ENCODE data around the gene ARSB.
"Not testable (repeated sequence)": the region's sequence is repeated elsewhere in the genome, so short reads cannot be mapped to it uniquely, and the experiment has no call there.

The ARSB gene

DNA sequence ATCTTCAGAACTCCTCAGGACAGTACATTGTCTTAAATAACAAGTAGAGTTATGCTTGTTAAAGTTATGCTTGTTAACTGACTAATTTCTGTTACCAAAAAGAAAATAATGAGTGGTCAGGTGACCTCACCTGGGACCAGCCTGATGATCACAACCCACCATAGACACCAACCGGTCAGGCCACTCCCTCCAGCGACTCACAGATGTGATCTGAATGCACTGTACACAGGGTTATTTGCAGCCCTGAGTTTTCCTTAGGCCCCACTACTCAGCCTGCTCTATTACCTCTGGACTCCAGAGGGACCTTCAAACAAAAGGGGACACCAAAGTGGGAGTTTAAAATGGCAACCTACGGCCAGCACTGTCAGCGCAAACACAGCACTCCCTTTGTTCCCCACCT is 55.3 kb downstream of the ARSB start:
- DNase-seq: no peak

DNA sequence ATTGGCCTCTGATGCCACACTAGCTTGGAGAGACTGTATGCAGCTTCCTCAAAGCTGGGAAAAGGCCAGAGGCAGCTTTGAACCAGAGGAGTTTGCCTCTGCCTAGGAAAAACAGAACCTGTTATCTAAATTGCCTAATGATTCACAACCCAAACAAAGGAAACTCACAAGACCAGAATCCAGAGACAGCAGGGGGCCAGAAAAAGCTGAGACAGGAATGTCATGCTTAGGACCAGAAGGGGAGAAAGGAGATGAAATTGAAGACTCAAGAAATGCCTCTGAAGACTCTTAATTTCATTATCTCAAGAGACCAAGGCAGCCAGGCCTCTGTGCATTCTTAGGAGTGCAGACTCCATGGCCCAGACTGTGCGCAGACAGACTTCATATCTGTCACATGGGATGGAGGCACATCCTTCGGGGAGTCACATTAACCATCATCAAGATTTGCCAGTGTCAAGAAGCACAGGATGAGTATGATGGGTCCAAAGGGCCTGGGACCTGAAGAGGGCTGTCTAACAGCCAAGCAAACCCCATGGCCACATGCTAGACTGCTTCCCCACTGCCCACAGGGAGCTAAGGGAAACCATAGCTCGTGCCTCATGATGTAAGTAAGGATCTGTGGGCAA is 57.3 kb downstream of the ARSB start:
- no peak for DNase-seq

DNA sequence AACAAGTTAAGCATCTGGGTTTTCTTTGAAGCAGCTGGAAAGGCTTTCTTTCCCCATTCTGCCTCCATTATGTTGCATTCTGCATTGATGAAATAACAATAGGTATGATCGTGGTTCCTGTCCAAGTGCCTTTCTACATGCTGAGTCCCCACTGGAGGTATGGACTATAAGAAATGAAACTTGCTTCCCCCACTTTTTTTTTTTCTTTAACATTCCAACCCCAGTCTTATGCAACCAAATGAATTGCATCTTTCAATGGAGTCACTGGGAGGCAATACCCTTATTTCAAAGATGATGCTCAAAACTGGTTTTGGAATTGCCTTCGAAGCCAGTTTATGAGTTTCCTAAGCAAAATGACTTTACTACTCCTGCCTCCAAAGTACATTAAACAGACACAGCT is 58.9 kb downstream of the ARSB start:
- no peak for DNase-seq

DNA sequence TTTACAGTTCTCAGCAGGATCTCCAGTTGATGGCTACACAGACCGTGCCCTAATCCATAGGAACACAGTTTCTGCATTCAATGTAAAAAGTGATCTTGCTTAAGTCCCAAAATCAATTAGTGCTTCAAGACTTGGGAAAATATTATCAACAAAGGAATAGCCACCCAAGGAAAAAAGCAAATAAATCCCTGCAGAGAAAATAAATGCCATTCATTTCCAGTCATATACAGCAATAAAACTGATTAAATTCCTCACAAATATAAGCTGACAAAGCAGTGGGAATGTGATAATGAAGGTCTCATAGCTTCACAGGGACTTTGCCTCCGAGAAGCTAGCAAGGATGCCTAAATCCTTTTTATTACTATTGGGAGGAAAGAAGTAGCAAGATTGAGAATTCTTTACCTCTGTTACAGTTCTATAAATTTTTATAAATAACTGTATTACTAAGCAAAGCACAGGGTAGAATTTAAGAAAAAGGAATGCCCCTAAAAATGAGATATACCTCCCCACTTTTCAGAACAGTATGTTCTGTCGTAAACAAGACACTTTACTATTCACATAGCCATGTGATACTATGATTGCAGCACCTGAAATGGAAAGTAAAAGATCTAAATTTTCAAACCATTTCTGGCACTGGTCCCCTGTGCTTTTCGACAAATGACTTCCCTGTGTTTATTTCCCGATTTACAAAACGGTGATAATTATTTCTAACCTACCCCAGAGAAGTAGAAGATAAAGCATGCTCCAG is 59.8 kb downstream of the ARSB start:
- DNase-seq: no peak

DNA sequence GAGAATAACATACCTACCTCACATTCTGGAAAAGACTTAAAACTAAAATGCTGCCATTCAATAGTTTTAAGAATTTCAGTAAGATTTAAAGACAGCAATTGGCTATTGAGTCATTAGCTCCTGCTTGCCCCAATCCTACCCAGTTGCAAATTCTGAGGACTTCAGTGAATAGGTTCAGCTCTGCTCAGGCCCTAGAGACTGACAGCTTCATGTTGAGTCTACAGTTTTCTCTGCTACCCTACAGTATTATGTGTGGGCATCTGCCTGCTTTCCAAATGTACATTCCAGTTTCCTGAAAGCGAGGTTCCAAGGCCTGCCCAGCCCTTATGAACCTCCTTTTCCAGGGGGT is 61.5 kb downstream of the ARSB start:
- no peak for DNase-seq

DNA sequence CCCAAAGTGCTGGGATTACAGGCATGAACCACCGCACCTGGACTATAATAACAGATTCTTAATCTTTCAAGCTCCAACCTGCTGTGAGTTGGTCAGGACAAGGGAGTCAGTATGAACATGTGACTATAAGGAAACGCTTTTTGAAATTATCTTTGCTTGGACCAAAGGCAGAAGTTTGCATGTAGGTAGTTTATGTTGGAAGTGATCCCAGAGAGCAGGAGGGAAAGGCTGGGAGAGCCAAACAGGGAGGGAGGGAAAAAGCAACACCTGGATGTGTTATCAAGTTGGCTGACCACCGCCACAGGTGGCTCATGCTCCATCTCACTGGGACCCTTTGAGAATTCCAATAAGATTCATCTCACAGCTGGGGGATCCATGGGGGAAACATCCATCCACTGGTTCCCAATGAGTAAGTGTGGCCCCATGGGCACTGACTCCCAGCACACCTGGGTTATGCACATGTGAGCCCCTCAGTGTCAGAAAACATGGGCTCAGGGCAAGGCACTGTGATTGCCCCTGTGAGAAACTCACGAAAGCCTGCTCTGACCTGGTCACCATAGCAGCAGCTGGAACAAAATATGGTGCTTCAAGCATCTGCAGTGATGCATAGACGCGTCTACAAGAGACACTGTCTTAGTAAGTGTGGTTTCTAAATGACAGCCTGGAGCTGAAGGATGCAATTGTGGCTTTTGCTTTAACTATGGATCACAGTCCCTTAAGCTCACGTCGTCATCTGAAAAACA is 62.1 kb downstream of the ARSB start:
- DNase-seq: no peak

DNA sequence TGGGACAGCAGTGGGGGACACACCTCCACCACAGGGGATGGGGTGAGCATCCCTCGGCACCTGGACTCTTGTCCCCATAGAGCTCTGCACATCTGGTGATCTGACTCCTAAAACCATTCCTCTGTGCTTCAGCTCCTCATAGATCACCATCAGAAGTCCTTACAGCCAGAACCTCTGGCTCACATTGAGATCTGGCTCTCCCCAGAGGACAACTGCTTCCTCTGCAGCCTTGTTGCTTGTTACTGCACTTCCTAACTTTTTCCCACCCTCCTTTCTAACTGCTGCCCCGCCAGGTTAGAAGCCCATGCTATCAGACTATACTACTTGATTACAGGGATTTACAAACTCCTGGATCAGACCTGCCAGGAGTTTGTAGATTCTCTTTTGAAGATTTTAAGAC is 64.5 kb downstream of the ARSB start:
- no peak for DNase-seq

DNA sequence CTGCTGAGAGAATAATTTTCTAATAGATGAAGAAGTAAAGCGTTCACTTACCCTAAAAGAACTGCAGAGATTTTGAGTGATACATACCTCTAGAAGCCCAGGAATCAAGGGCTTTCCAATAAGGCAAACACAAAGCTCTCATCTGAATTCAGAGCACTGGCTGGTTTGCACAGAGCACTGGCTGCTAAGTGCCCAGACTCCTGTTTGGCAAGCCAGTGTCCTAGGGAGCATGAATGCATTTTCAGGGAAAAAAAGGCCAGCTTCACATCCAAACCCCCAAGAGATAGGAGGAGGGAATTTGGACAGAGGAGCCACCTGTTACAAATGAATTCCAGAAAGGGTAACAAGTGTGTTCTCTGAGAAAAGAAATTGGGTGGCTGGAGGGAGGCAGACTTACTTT is 65.3 kb downstream of the ARSB start:
- no peak for DNase-seq

DNA sequence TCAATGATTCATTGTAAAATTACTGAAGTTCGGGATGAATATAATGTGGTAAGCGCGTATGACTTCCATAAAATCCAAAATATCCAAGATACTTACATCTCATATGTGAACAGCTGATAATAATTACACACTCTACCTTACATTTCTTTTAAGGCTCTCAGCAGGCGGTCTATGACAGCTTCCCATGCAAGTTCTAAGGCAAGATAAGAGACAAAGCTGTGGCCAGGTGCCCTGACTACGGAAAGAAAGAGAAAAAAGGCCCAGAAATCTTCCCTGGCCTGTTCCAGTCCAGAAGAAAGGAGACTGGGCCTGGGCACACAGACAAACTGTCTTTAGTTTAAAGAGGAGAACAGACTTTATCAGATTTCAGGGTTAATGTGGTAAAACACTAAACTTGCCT is 69.1 kb downstream of the ARSB start:
- no peak for DNase-seq

DNA sequence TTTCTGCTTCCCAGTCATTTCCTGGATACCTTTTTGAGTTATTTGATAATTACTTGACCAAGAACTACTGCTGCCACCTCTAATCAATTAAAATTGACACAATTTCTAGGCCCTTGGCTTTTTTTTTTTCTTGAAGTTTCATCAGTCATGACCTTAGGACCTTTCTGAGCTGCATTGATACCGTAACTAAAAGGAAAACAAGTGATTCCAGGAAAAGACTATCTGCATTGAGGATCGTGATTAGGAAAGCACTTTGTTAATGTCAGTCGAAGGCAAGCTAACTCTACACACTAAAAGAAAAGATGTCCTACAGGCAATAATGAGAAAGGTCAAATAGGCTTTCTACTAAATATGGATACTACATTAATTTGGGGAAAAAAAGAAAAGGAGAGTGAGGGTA is 69.9 kb downstream of the ARSB start:
- no peak for DNase-seq

DNA sequence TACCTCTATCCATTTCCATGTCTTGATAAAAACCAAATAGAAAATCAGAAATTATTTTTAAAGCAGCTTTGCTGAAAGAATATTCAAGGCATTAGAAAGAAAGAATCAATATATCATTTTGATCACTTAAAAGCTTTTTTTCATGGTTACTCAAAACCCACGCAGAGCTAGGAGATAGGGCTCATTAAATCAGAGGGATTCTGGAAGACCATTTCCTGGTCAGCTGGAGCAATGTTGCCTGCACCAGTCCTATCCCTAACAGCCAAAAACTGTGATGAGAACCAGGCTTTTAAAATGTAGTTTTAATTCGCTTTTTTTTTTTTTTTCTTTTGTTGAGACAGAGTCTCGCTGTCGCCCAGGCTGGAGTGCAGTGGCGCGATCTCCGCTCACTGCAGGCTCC is 72.3 kb downstream of the ARSB start:
- DNase-seq: no peak

DNA sequence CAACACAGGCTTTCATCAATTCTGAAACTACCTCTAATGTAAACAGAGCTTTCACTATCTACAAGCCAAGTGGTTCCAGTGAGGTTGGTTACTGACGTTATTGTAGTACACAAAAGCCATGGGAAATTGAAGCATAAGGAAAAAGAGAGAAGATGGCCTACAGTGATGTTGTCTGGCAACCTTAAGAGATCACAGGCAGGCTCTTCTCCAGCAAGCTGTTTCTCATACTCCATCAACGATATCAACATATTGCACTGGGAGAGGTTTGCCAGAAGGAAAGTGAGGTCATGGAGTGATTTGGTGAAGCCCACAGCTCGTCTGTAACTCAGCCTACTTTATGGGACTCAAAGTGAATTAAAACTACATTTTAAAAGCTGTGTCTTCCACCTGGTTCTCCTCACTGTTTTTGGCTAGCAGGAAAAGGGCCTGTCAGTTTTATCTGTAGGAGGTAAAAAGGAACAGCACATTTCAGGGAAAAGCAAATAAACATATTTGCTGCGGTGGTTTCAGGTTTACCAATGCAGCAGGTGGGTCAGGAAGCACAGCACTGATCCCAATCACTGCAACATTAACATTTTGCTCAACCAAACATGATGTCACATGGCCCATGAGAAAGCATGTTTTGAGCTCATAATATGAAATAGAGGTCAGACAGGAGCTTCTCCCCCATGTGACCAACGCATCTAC is 72.9 kb downstream of the ARSB start:
- no peak for DNase-seq

DNA sequence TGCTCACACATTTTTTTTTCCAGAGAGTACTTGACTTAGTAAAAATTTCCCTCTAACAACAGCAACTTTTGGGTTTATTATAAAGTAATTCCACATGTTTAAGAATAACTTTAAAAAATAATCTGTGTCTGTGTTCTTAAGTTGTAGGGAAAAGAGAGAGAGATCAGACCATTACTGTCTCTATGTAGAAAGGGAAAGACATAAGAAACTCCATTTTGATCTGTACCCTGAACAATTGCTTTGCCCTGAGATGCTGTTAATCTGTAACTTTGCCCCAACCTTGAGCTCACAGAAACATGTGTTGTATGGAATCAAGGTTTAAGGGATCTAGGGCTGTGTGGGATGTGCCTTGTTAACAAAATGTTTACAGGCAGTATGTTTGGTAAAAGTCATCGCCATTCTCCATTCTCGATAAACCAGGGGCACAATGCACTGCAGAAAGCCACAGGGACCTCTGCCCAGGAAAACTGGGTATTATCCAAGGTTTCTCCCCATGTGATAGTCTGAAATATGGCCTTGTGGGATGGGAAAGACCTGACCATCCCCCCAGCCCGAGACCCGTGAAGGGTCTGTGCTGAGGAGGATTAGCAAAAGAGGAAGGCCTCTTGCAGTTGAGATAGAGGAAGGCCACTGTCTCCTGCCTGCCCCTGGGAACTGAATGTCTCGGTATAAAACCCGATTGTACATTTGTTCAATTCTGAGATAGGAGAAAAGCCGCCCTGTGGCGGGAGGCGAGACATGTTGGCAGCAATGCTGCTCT is 75.7 kb downstream of the ARSB start:
- DNase-seq: not testable (repeated sequence)

DNA sequence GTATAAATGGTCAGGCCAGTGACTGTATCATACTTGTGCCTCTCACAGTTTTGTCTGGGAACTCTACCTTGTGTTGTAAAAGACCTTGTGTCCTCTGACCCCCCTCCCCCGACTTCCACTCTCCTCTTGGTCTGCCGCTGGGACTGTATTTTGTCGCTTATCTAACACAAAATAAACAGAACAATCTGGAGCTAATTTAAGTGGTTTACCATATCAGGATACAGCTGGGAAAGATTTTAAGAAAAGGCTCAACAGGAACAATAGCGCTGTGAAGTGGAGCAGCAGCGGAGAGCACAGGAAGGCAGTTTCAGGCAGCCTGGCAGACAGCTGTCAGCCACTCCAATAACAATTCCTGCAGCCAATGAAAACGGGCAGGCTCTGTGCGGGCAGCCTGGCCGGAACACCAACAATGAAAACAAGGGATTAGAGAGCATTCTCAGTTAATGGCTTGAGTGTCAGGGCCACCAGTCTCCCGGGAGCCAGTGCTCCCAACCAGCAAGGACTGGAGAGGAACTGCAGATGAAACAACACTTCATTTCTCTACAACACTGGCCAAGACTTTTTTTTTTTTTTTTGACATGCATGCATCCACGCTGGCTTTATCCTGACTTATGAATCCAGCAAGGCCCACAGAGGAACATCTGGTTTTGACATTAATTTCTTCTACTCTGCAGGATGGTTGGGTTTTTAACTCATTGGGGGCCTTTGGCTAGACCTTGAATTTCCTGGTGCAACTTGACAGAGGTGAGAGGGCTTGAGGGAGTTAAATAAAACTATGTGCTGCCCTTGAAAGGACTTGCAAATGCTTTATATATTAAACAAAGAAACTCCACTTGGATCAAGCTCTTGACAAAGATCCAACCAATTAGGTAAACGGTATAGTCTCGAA is 76.7 kb downstream of the ARSB start:
- no peak for DNase-seq

DNA sequence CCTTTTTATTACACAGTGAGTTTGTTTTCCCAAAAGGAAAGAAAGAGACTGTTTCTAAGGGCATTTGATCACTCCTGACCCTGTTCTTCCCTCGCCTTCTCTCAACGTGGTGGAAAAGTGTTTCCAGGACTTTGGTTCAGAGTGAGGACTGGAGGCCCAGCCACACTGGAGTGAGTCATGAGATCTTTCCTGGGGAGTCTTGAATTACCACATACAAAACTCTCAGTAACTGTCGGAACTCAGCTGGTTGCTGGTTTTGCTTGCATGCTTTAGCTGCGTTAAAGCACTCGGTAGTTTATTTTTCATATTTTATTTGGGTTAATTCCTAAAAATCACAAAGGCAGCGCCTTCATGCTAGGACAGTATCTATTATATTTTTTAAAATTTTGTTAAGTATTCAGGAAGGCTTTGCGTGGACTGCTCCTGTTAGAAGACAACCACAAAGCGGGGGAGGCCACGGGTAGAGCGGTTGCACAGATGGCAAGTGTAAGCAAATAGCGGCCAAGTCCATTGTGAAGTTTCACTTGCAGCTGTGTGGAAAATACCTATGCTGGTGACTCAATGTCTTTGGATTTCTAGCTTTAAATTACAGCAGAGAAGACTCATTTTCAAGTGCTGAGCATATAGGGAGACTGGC is 77.7 kb downstream of the ARSB start:
- no peak for DNase-seq

DNA sequence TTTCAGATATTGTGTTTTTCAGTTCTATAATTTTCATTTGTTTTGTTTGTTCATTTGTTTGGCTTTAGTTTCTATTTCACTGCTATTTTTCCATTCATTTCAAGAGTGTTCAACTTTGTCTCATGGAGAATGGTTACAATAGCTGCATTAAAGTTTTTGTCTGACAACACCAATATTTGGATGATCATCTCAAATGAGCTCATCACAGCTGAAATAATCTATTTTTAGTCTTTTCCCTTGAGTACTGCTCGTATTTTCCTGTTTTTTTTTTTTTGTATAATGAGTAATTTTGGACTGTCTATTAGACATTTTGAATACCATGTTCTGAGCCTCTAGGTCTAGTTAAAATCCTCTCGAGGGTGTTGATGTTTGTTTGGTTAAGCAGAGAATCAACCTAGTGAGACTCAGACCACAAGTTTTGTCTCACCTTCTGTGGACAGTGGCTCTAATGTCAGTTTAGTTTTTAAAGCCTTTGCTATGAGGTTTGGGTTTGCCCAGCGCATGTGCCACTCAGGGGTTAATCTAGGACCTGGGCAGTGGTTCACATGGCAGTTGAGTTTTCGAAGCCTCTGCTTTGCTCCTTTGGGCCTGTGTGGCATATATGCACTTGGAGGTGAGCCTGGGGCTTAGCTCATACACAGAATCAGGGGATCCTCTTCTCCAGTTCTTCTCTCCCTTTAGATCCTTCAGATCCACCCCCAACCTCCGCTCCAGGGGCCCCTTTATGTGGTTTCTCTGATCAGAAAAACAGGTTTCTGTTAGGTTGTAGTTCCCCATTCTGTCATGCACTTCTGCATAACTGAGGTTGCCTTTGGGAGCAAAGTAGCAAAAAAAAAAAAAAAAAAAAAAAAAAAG is 79.8 kb downstream of the ARSB start:
- DNase-seq: no peak

DNA sequence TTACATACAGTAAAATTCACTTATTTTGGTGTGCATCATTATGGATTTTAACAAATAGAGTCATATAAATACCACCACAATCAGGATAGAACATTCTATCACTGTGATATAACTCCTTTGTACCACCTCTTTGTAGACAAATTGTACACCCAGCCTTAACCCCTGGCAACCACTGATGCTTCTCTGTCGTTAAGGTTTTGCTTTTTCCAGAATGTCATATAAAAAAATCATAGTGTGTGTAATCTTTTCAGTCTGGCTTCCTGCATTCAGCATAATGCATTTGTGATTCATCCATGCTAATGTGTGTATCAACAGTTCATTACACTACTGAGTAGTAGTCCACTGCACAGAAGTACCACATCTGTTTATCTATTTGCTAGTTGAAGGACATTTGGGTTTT is 81.2 kb downstream of the ARSB start:
- DNase-seq: no peak

DNA sequence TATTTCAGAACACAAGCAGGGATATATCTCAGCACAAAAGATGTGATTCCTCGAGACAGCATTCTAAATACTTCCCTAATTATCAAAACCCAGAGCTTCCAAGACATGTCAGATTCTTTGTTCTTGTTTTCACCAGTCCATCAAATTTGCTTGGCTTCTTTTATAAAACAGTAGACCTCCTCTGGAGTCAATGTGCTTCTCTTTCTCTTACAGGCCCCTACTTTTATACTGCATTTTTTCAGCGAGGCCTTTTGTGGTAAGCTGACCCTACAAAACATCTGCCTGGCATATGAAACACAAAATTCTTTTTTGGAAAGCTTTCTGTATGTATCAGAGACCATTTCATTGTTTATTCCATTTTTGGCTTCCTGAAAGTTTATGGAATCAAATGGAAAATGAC is 81.8 kb downstream of the ARSB start:
- no peak for DNase-seq

DNA sequence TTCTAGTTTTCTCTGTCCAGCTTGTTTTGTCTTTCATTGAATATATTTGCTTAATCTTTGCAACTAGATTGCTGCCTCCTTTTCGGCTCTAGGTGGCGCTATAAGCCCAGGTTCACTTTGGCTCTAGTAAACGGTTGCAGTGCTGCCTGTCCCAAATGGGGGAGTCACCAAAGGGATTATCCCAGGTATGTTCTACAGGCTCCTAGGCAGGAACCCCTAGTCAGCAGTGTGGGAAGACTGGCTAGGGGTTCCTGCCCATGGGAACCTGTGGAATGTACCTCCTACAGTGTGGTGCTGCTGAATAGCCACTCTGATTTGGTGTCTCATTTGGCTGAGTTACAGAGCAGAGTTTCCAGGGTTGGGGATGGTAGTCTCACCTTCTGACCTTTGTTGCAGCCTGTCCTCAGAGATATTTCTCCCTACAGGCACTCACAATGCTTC is 85.2 kb downstream of the ARSB start:
- no peak for DNase-seq

DNA sequence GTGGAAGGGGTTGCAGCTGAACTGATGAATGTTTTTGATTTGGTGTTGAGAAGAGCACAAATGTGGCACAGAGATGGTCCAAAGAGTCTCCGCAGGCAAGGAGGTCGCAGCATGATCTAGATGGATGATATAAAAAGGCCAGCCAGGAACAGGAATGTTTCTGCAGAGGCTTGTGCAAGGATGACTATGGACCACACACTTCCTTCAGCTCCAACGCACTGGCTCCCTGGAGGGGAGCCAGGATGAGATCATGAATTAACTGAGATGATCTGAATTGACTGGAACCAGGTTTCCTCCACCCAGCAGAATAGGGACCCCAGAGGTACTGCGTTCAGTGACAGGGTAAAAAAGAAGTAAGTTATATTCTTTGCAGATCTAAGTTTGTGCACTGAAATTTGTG is 89.0 kb downstream of the ARSB start:
- DNase-seq: no peak
